Endometrial microvascular endothelial cells (primary cell): ENCODE measurements around the gene LRTM2. TPM values are rescaled to one million over a fixed set of nuclear protein-coding genes. Genes with fewer than 3 reads are reported as not detected.

Source experiments
- in situ Hi-C: cut with HindIII; loops from 2 replicates; pipeline ENCODE4 v1.10.0; 2017; ENCODE audit warnings: low sequenced_read_pairs, low pct_unique_long_range_greater_than_20kb; ENCODE audit errors: inconsistent ontology term
- total RNA-seq: library from RNA; depleted of rRNA; stranded (reverse); fragments of >200 nt; gene quantifications from one replicate; pipeline ENCODE4 v1.2.3, GENCODE V29; 2015; ENCODE audit errors: inconsistent ontology term

The LRTM2 gene
- total RNA-seq, 1 donor from 2014 or later: not detected

GRCh38 chr12:1846421-1847405 lies 26.3 kb downstream of the LRTM2 start:
- in situ Hi-C loops: no loop called here

- in situ Hi-C loops: no loop called here
Measured at GRCh38 chr12:1847411-1847810, 27.0 kb downstream of the LRTM2 start.

GRCh38 chr12:1848146-1848545 lies 27.8 kb downstream of the LRTM2 start:
- in situ Hi-C loops: no loop called here

- in situ Hi-C loops: no loop called here
Measured at GRCh38 chr12:1848745-1849144, 28.4 kb downstream of the LRTM2 start.

- in situ Hi-C loops: no loop called here
Measured at GRCh38 chr12:1851151-1851701, 30.9 kb downstream of the LRTM2 start.

- in situ Hi-C loops: no loop called here
Measured at GRCh38 chr12:1852076-1852475, 31.7 kb downstream of the LRTM2 start.

GRCh38 chr12:1853716-1854115 lies 33.4 kb downstream of the LRTM2 start:
- in situ Hi-C loops: no loop called here

GRCh38 chr12:1855241-1855640 lies 34.9 kb downstream of the LRTM2 start:
- in situ Hi-C loops: no loop called here

- in situ Hi-C loops: no loop called here
Measured at GRCh38 chr12:1857086-1857485, 36.7 kb downstream of the LRTM2 start.

- in situ Hi-C loops: no loop called here
Measured at GRCh38 chr12:1857821-1858220, 37.5 kb downstream of the LRTM2 start.

GRCh38 chr12:1858456-1858855 lies 38.1 kb downstream of the LRTM2 start:
- in situ Hi-C loops: no loop called here

GRCh38 chr12:1859643-1860042 lies 39.3 kb downstream of the LRTM2 start:
- in situ Hi-C loops: no loop called here

- in situ Hi-C loops: no loop called here
Measured at GRCh38 chr12:1862973-1863372, 42.6 kb downstream of the LRTM2 start.

- in situ Hi-C loops: no loop called here
Measured at GRCh38 chr12:1863823-1864222, 43.5 kb downstream of the LRTM2 start.

GRCh38 chr12:1864456-1864855 lies 44.1 kb downstream of the LRTM2 start:
- in situ Hi-C loops: no loop called here

- in situ Hi-C loops: no loop called here
Measured at GRCh38 chr12:1864867-1865266, 44.5 kb downstream of the LRTM2 start.

- in situ Hi-C loops: no loop called here
Measured at GRCh38 chr12:1865284-1865866, 45.0 kb downstream of the LRTM2 start.

- in situ Hi-C loops: no loop called here
Measured at GRCh38 chr12:1869145-1869544, 48.8 kb downstream of the LRTM2 start.

- in situ Hi-C loops: no loop called here
Measured at GRCh38 chr12:1870086-1870485, 49.7 kb downstream of the LRTM2 start.
